OCI-LY7 (cell line): ENCODE results near the gene TMCC1. TPM values are rescaled to one million over a fixed set of nuclear protein-coding genes. Genes with fewer than 3 reads are reported as not detected.
A peak's percentile ranks its signal among the peaks of the same experiment; 100 is the strongest.

ENCODE experiments used
- BruUV-seq: library from RNA; stranded (reverse); fragments of 400-500 nt; replicated peaks from 2 replicates; lab custom pipeline; 2021; lab: Mats Ljungman, UMichigan
- CTCF ChIA-PET: fragments of 300-600 bp; sonication (Branson Sonifier 250); formaldehyde crosslinking; loops from one replicate; lab custom pipeline; 2022; ENCODE audit warnings: antibody characterized with exemption; ENCODE audit not compliant: unreplicated experiment; lab: Charles Lee
- POLR2A ChIA-PET: fragments of 300-600 bp; sonication (Branson Sonifier 250); formaldehyde crosslinking; loops from one replicate; lab custom pipeline; 2022; ENCODE audit warnings: antibody characterized with exemption; lab: Charles Lee
- DNase-seq: peaks from one replicate; pipeline ENCODE4 v3.0.0-alpha.2; 2015; ENCODE audit warnings: low spot score
- H2AFZ ChIP-seq: fragments of 200-600 bp; sonication (generic), shearing (Covaris generic); 2 replicates; pipeline ENCODE4 v1.6.1; 2014; ENCODE audit warnings: mild to moderate bottlenecking, antibody characterized with exemption, low read length, moderate library complexity
- H3K27ac ChIP-seq: fragments of 200-600 bp; sonication (generic); 2 replicates; pipeline ENCODE4 v1.5.1; 2014; ENCODE audit warnings: mixed run types, low read depth, mild to moderate bottlenecking, moderate library complexity, low read length, inconsistent platforms; ENCODE audit not compliant: poor library complexity, severe bottlenecking
- H3K36me3 ChIP-seq: fragments of 200-600 bp; sonication (generic); 2 replicates; pipeline ENCODE4 v1.6.1; 2014; ENCODE audit warnings: mild to moderate bottlenecking, antibody characterized with exemption, low read length, moderate library complexity, mixed read lengths; ENCODE audit not compliant: insufficient read depth
- H3K4me1 ChIP-seq: fragments of 200-600 bp; sonication (generic); 2 replicates; pipeline ENCODE4 v1.5.1; 2014; ENCODE audit warnings: mild to moderate bottlenecking, low read length; ENCODE audit not compliant: insufficient read depth, poor library complexity, severe bottlenecking
- H3K4me2 ChIP-seq: fragments of 200-600 bp; sonication (generic); 2 replicates; pipeline ENCODE4 v1.6.1; 2014; ENCODE audit warnings: mild to moderate bottlenecking, low read length
- H3K4me3 ChIP-seq: fragments of 200-600 bp; sonication (generic); 2 replicates; pipeline ENCODE4 v1.5.1; 2014; ENCODE audit warnings: mild to moderate bottlenecking, low read depth, low read length; ENCODE audit not compliant: poor library complexity, severe bottlenecking
- H3K79me2 ChIP-seq: fragments of 200-600 bp; sonication (generic); 2 replicates; pipeline ENCODE4 v1.6.1; 2016; ENCODE audit warnings: low read depth, mild to moderate bottlenecking, low read length, moderate library complexity, mixed read lengths; ENCODE audit not compliant: insufficient read depth
- H3K9me2 ChIP-seq: fragments of 200-600 bp; sonication (generic); 2 replicates; pipeline ENCODE4 v1.6.1; 2016; ENCODE audit warnings: mild to moderate bottlenecking, low read length, mixed read lengths; ENCODE audit not compliant: insufficient read depth
- H3K9me3 ChIP-seq: fragments of 200-600 bp; sonication (generic); 2 replicates; pipeline ENCODE4 v1.6.1; 2014; ENCODE audit warnings: mild to moderate bottlenecking, mixed run types, low read length, mixed read lengths
- H4K20me1 ChIP-seq: fragments of 200-600 bp; sonication (generic); 2 replicates; pipeline ENCODE4 v1.6.1; 2014; ENCODE audit warnings: mild to moderate bottlenecking, antibody characterized with exemption, low read length, moderate library complexity, mixed read lengths; ENCODE audit not compliant: insufficient read depth
- CTCF ChIP-seq: fragments of 200-600 bp; sonication (generic); conservative IDR thresholded peaks from 2 replicates; pipeline ENCODE4 v1.5.1; 2014; ENCODE audit warnings: mild to moderate bottlenecking, antibody characterized with exemption, low read length, moderate library complexity, mixed read lengths
- EZH2phosphoT487 ChIP-seq: fragments of 200-600 bp; sonication (generic); IDR thresholded peaks from 2 replicates; pipeline ENCODE4 v1.6.1; 2018; ENCODE audit warnings: low read depth, borderline replicate concordance, mild to moderate bottlenecking, mixed run types, antibody characterized with exemption, low read length, moderate library complexity, mixed read lengths
- intact Hi-C: fragments of 100-400 bp; cut with micrococcal nuclease; formaldehyde crosslinking; loops from one replicate; pipeline ENCODE4 v1.10.0; 2022; ENCODE audit not compliant: unreplicated experiment
- total RNA-seq, 2 experiments: library from RNA; depleted of rRNA in 1 of 2; stranded (reverse); fragments of >200 nt in 1 of 2; shearing (Covaris generic) in 1 of 2; gene quantifications; 2 replicates each; pipeline ENCODE4 v1.2.3, GENCODE V29; 2014 to 2022

Gene TMCC1
- total RNA-seq, 2 experiments from 2014 or later: 31.7 to 38.8 TPM

- no peak overlapping the region for H3K4me2 ChIP-seq
- intact Hi-C loops: no loop called here
Observed at GRCh38 chr3:129632056-129632455, 261.5 kb downstream of the TMCC1 start.

GRCh38 chr3:129629011-129629410, 264.5 kb downstream of the TMCC1 start:
- H3K79me2 ChIP-seq: no peaks in the 10 kb centered on the region
- H3K4me3 ChIP-seq: no peak overlapping the region
- H3K4me2 ChIP-seq: no peak overlapping the region
- H3K9me2 ChIP-seq: no peaks in the 10 kb centered on the region
- no peaks in the 10 kb centered on the region for H3K36me3 ChIP-seq
- H4K20me1 ChIP-seq: no peaks in the 10 kb centered on the region
- no peak for DNase-seq
- no peak overlapping the region for H2AFZ ChIP-seq
- H3K4me1 ChIP-seq: peaks cover 13% of the 10 kb centered on the region
- no TSS peak for BruUV-seq
- H3K9me3 ChIP-seq: no peaks in the 10 kb centered on the region
- H3K27ac ChIP-seq: no peak overlapping the region
- ChIA-PET CTCF (interaction anchor here (0.6 kb wide), 1 partner anchor 477 kb away, joined by 3 read pairs; no protein-coding TSS in a partner anchor), POLR2A (no interaction called here)
- no peak for TF ChIP-seq CTCF
- no peak for TF ChIP-seq EZH2phosphoT487
- intact Hi-C loops: loop anchor here (2.0 to 10.0 kb wide), 2 partner anchors 196 to 244 kb away; no protein-coding TSS in a partner anchor

More at GRCh38 chr3:129632056-129632455, 261.5 kb downstream of the TMCC1 start:
- Histone ChIP-seq H3K4me3 (no peak overlapping the region), H3K4me1 (peaks cover 1% of the 10 kb centered on the region), H2AFZ (no peak overlapping the region), H3K9me3 (0 out of 2 replicates have a peak, but pooled peaks cover 6% of the 10 kb centered on the region), H3K9me2 (no peaks in the 10 kb centered on the region), H3K27ac (no peak overlapping the region), H3K36me3 (no peaks in the 10 kb centered on the region), H3K79me2 (no peaks in the 10 kb centered on the region), H4K20me1 (no peaks in the 10 kb centered on the region)
- CTCF ChIA-PET: no interaction called here
- BruUV-seq: no TSS peak
- no peak for DNase-seq
- POLR2A ChIA-PET: no interaction called here
- TF ChIP-seq EZH2phosphoT487 (no peak), CTCF (no peak)

- no peak for DNase-seq
- Histone ChIP-seq H3K4me3 (no peak overlapping the region), H3K79me2 (no peaks in the 10 kb centered on the region), H3K4me1 (peaks cover 13% of the 10 kb centered on the region), H4K20me1 (no peaks in the 10 kb centered on the region), H3K4me2 (peak overlapping the region; percentile 81; the same call in 1 of the 2 replicates), H3K27ac (no peak overlapping the region), H3K36me3 (no peaks in the 10 kb centered on the region), H3K9me3 (no peaks in the 10 kb centered on the region), H3K9me2 (no peaks in the 10 kb centered on the region), H2AFZ (peak overlapping the region; percentile 16; the same call in 1 of the 2 replicates)
- ChIA-PET POLR2A (no interaction called here), CTCF (no interaction called here)
- intact Hi-C loops: loop anchor here (1.0 to 10.0 kb wide), 5 partner anchors 138 to 306 kb away; no protein-coding TSS in a partner anchor
- no TSS peak for BruUV-seq
- peak; percentile 15; the same call in 1 of the 2 replicates for TF ChIP-seq CTCF
- TF ChIP-seq EZH2phosphoT487: no peak
Observed at GRCh38 chr3:129628169-129628522, 265.4 kb downstream of the TMCC1 start.
